Panc1 (cell line): ENCODE data around the gene FYB2.

Source experiments
- CTCF ChIP-seq: fragments of 450-650 bp; IDR thresholded peaks from 2 replicates; pipeline ENCODE4 v1.5.1; 2017; ENCODE audit warnings: mild to moderate bottlenecking
- POLR2AphosphoS5 ChIP-seq: IDR thresholded peaks from 2 replicates; pipeline ENCODE4 v1.6.1; 2012; ENCODE audit warnings: mild to moderate bottlenecking, low read depth, low read length, moderate library complexity
- SIN3A ChIP-seq: IDR thresholded peaks from 2 replicates; pipeline ENCODE4 v1.6.1; 2012; ENCODE audit warnings: low read depth, mild to moderate bottlenecking, low read length, moderate library complexity, borderline replicate concordance; ENCODE audit not compliant: insufficient read depth

GRCh38 chr1:56864430-56864829, 45.2 kb upstream of the FYB2 start:
- TF ChIP-seq CTCF, result no peak
- no peak for TF ChIP-seq POLR2AphosphoS5
- no peak for TF ChIP-seq SIN3A
